ENCODE results near the gene MAST4.

MAST4 gene

DNA sequence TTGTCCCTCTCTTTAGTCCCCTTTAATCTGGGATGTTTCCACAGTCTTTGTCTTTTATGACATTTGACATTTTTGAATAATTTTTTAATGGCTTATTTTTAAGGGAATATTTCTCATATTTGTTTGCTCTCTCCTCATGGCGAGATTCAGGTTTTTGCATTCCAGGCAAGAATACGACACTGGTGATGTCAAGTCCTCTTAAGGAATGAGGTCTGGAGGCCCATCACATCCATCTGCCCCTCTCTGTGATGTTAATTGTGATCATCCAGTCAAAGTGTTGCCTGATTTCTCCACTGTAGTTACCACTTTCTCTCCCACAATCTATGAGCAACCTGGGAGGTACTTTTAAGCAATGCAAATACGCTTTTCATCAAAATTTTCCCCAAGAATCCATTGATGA lies 193.2 kb downstream of the MAST4 start:
- Histone ChIP-seq H3K9me3 (ENCODE audit: control insufficient read depth in 5 of 5, low read length in 5 of 5) (no peaks in the 10 kb centered on the region), H3K9ac (ENCODE audit: low read length in 5 of 5) (no peak overlapping the region), H3K4me3 (ENCODE audit: low read depth in 1 of 5, low read length in 5 of 5) (no peak overlapping the region), H3K27me3 (ENCODE audit: control insufficient read depth in 5 of 5, insufficient read depth in 4 of 5, low read length in 5 of 5) (no peaks in the 10 kb centered on the region), H3K27ac (ENCODE audit: low read depth, low read length) (no peak overlapping the region), H3K4me1 (ENCODE audit: control insufficient read depth in 5 of 5, insufficient read depth in 5 of 5, low read length in 5 of 5) (no peaks in the 10 kb centered on the region), H3K36me3 (ENCODE audit: control insufficient read depth in 5 of 5, insufficient read depth in 5 of 5, low read length in 5 of 5) (peaks cover 0 to 14% (median 0%) of the 10 kb centered on the region in 5 donors)

DNA sequence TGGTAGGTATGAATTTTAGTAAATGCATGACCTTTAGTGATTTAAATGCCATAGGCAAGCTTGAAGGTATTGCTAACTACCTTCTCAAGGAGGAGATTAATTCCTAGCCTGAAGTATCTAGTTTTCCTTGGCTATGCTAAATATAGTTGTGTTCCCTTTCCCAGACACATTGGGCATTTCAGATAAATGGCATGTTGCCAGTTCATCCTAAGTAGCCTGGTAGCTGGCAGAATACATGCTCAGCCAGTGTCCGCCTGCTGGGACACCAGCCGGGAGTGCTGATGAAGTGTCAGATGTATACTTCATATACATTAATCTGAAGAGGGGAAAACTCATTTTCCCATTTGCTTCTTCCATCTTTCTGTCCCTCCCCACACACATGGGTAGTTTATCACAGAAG lies 196.9 kb downstream of the MAST4 start:
- H3K4me3 ChIP-seq (ENCODE audit: low read depth in 1 of 5, low read length in 5 of 5) = no peak overlapping the region
- peaks cover 0 to 14% (median 0%) of the 10 kb centered on the region in 5 donors for H3K36me3 ChIP-seq (ENCODE audit: control insufficient read depth in 5 of 5, insufficient read depth in 5 of 5, low read length in 5 of 5)
- no peak overlapping the region for H3K9ac ChIP-seq (ENCODE audit: low read length in 5 of 5)
- no peaks in the 10 kb centered on the region for H3K4me1 ChIP-seq (ENCODE audit: control insufficient read depth in 5 of 5, insufficient read depth in 5 of 5, low read length in 5 of 5)
- H3K27ac ChIP-seq (ENCODE audit: low read depth, low read length) = no peak overlapping the region
- H3K9me3 ChIP-seq (ENCODE audit: control insufficient read depth in 5 of 5, low read length in 5 of 5) = no peaks in the 10 kb centered on the region
- no peaks in the 10 kb centered on the region for H3K27me3 ChIP-seq (ENCODE audit: control insufficient read depth in 5 of 5, insufficient read depth in 4 of 5, low read length in 5 of 5)

DNA sequence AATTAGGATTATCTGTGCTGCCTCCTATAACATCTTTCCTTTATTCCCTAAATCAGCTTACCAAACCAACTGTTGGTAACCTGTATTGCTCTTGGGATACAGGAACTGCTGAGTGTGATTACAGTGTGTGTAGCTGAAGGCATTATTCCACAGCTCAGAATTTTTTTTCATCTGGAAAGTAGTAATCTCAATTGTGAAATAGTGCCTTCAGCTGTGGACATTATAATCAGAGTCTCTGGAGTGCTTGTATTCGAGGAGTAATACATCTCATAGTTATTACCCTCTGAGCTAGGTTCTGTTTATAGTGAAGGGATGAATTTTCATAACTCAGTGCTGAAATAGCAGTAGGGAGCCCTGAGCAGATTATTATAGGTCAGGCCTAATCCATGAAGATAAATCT lies 199.5 kb downstream of the MAST4 start:
- Histone ChIP-seq H3K36me3 (ENCODE audit: control insufficient read depth in 5 of 5, insufficient read depth in 5 of 5, low read length in 5 of 5) (peaks cover 0 to 4% (median 0%) of the 10 kb centered on the region in 5 donors), H3K4me1 (ENCODE audit: control insufficient read depth in 5 of 5, insufficient read depth in 5 of 5, low read length in 5 of 5) (no peaks in the 10 kb centered on the region), H3K4me3 (ENCODE audit: low read depth in 1 of 5, low read length in 5 of 5) (no peak overlapping the region), H3K9me3 (ENCODE audit: control insufficient read depth in 5 of 5, low read length in 5 of 5) (no peaks in the 10 kb centered on the region), H3K27me3 (ENCODE audit: control insufficient read depth in 5 of 5, insufficient read depth in 4 of 5, low read length in 5 of 5) (no peaks in the 10 kb centered on the region), H3K27ac (ENCODE audit: low read depth, low read length) (no peak overlapping the region), H3K9ac (ENCODE audit: low read length in 5 of 5) (no peak overlapping the region)

DNA sequence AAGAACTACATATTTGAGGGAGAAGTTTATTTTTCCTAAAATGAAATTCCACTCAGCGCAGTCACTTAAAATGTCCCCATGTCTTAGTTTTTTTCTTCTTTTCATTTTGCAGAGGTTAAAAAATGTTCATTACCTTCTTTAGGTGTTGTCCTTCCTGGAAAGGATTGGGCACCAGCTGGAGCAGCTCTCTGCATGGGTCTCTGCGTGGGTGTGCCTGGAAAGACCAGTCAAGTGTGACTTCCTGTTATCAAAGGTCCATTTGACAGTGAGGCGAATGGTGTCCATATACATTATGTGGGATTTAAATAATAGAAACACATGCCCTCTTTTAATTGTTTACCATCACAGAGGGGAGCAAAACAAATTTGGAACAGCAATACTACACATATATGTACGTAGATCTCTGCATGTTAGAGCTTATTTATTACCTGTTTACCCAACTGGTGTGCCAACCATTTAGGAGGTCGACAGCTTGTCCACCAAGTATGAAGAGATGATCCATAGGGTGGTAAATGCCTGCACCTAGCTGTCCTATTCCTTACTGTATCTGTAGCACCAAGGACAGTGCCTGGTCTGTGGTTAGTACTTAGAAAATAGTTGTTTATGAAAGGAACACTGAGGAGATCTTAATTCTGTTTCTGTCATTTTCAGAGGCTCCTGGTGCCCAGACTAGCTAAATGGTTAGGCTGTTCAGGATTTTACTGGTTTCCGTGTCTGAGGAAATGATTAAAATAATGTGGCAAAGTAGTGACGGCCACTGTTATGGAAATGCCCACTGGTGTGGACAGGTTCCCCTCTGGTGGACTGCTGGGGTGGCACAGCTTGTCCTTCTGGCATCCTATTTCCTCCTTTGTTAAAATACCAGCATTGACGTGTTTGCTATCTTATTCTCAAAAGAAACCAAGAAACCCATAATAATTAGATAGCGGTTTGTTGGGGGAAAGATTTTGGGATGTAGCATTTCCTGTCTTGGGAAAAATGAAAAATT lies 200.4 kb downstream of the MAST4 start:
- Histone ChIP-seq H3K27ac (ENCODE audit: low read depth, low read length) (no peak overlapping the region), H3K36me3 (ENCODE audit: control insufficient read depth in 5 of 5, insufficient read depth in 5 of 5, low read length in 5 of 5) (peaks cover 0 to 4% (median 0%) of the 10 kb centered on the region in 5 donors), H3K4me3 (ENCODE audit: low read depth in 1 of 5, low read length in 5 of 5) (no peak overlapping the region)

DNA sequence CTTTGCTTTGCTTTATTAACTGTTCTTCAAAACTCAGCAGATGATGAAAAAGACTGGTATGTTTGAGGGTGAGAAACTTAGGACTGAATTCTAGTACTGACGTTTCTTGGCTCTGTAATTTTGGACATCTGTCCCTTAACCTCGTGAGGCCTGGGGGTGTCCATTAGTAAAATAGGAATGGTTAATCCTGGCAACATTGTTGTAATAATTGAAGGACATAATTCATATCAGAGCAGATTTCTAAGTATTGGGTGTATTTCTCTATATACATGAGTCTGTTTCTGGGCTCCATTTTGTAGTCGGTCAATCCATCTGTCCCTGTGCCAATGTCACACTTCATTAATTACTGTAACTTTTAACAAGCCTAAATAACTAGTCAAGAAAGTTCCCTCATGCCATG lies 206.7 kb downstream of the MAST4 start:
- Histone ChIP-seq H3K9ac (ENCODE audit: low read length in 5 of 5) (no peak overlapping the region), H3K4me1 (ENCODE audit: control insufficient read depth in 5 of 5, insufficient read depth in 5 of 5, low read length in 5 of 5) (peaks cover 1 to 5% (median 3%) of the 10 kb centered on the region in 5 donors), H3K27me3 (ENCODE audit: control insufficient read depth in 5 of 5, insufficient read depth in 4 of 5, low read length in 5 of 5) (no peaks in the 10 kb centered on the region), H3K36me3 (ENCODE audit: control insufficient read depth in 5 of 5, insufficient read depth in 5 of 5, low read length in 5 of 5) (no peaks in the 10 kb centered on the region), H3K9me3 (ENCODE audit: control insufficient read depth in 5 of 5, low read length in 5 of 5) (no peaks in the 10 kb centered on the region), H3K4me3 (ENCODE audit: low read depth in 1 of 5, low read length in 5 of 5) (no peak overlapping the region), H3K27ac (ENCODE audit: low read depth, low read length) (no peak overlapping the region)

More for the DNA sequence above, 200.4 kb downstream of the MAST4 start:
- Histone ChIP-seq H3K4me1 (ENCODE audit: control insufficient read depth in 5 of 5, insufficient read depth in 5 of 5, low read length in 5 of 5) (no peaks in the 10 kb centered on the region), H3K9ac (ENCODE audit: low read length in 5 of 5) (no peak overlapping the region), H3K9me3 (ENCODE audit: control insufficient read depth in 5 of 5, low read length in 5 of 5) (no peaks in the 10 kb centered on the region), H3K27me3 (ENCODE audit: control insufficient read depth in 5 of 5, insufficient read depth in 4 of 5, low read length in 5 of 5) (no peaks in the 10 kb centered on the region)

DNA sequence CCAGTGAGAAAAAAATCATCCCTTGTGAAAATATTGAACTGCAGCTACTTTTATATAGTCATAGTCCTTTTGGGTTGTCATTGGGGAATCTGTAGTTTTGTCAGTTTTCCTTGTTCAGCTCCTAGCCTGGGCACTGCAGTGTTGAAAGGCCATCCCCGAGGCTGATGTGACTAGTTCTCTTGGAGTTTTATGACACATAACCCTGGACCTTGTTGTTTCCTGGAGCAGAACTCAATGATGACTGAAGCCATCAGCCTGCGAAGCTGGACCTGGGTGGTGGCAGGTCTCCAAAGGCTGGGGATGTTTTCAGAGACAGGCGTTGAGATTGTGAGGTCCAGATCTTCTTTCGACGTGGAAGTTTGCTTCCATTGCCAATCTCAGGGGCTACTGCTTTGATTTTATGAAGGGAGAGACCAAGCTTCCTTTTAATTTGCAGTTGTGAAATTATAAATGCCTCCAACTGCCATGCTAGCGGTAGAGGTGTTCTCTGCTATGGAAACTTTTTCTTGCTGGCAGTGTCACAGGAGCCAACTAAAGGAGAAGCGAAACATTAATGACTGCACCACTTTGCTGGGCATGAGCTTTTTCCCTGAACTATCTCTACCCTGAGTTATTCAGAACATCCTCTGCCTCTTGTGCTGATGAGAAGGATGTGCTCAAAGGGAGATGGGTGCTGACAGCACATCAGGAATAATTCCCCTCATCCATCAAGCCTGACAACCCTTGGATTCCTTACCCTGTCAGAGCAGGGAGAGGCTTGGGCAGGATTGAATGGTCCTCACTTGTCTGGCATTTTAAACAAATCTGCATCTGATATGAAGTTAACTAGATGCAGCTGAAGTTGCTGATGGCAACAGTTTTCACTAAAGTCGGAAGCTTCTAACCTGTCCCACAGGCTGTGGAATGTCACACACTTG lies 209.6 kb downstream of the MAST4 start:
- no peaks in the 10 kb centered on the region for H3K9me3 ChIP-seq (ENCODE audit: control insufficient read depth in 5 of 5, low read length in 5 of 5)
- no peaks in the 10 kb centered on the region for H3K27me3 ChIP-seq (ENCODE audit: control insufficient read depth in 5 of 5, insufficient read depth in 4 of 5, low read length in 5 of 5)
- no peak overlapping the region for H3K4me3 ChIP-seq (ENCODE audit: low read depth in 1 of 5, low read length in 5 of 5)
- no peaks in the 10 kb centered on the region for H3K36me3 ChIP-seq (ENCODE audit: control insufficient read depth in 5 of 5, insufficient read depth in 5 of 5, low read length in 5 of 5)
- H3K27ac ChIP-seq (ENCODE audit: low read depth, low read length) = no peak overlapping the region
- H3K4me1 ChIP-seq (ENCODE audit: control insufficient read depth in 5 of 5, insufficient read depth in 5 of 5, low read length in 5 of 5) = peaks cover 1 to 7% (median 3%) of the 10 kb centered on the region in 5 donors
- no peak overlapping the region for H3K9ac ChIP-seq (ENCODE audit: low read length in 5 of 5)

DNA sequence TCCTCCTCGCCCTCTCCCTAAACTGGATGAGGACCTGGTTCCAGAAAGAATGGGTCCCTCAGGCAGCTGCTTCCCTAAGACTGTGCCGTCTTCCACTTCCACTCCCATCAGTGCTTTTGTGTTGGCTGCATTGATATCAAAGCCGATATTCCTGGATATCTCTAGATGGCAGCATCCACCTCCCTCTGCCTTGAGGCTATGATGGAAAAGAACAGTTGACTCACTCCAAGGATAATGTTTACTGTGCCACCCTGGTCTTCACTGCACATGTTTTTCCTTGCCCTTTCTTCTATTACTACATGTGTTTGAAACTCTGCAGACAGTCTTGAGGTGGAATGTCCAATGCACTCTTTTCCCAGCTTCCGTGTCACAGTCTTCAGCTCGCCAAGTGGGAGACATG lies 211.6 kb downstream of the MAST4 start:
- no peak overlapping the region for H3K27ac ChIP-seq (ENCODE audit: low read depth, low read length)
- H3K27me3 ChIP-seq (ENCODE audit: control insufficient read depth in 5 of 5, insufficient read depth in 4 of 5, low read length in 5 of 5) = no peaks in the 10 kb centered on the region

DNA sequence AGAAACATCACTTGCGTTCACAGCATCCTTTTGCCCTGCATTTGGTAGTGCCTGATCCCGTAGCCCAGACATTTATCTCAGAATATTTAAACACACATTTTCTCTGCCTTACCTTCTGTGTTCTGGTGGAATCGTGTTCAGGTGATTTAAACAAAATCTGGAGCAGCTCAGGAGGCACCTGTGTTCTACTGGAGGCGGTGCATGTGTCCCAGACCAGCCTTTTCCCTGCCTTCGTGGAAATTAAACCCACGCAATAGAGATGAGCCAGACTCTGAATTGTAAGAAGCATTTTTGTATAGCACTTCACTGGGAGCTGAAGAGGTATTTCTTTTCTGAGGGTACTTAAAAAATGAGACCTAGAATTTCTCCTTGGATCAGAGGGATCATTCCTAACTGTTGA lies 212.5 kb downstream of the MAST4 start:
- Histone ChIP-seq H3K27ac (ENCODE audit: low read depth, low read length) (no peak overlapping the region), H3K27me3 (ENCODE audit: control insufficient read depth in 5 of 5, insufficient read depth in 4 of 5, low read length in 5 of 5) (no peaks in the 10 kb centered on the region), H3K4me3 (ENCODE audit: low read depth in 1 of 5, low read length in 5 of 5) (no peak overlapping the region), H3K4me1 (ENCODE audit: control insufficient read depth in 5 of 5, insufficient read depth in 5 of 5, low read length in 5 of 5) (peaks cover 1 to 7% (median 3%) of the 10 kb centered on the region in 5 donors), H3K36me3 (ENCODE audit: control insufficient read depth in 5 of 5, insufficient read depth in 5 of 5, low read length in 5 of 5) (no peaks in the 10 kb centered on the region), H3K9me3 (ENCODE audit: control insufficient read depth in 5 of 5, low read length in 5 of 5) (no peaks in the 10 kb centered on the region), H3K9ac (ENCODE audit: low read length in 5 of 5) (no peak overlapping the region)

More for the DNA sequence above, 211.6 kb downstream of the MAST4 start:
- H3K9ac ChIP-seq (ENCODE audit: low read length in 5 of 5) = no peak overlapping the region
- H3K36me3 ChIP-seq (ENCODE audit: control insufficient read depth in 5 of 5, insufficient read depth in 5 of 5, low read length in 5 of 5) = no peaks in the 10 kb centered on the region
- no peaks in the 10 kb centered on the region for H3K9me3 ChIP-seq (ENCODE audit: control insufficient read depth in 5 of 5, low read length in 5 of 5)
- no peak overlapping the region for H3K4me3 ChIP-seq (ENCODE audit: low read depth in 1 of 5, low read length in 5 of 5)
- peaks cover 1 to 7% (median 3%) of the 10 kb centered on the region in 5 donors for H3K4me1 ChIP-seq (ENCODE audit: control insufficient read depth in 5 of 5, insufficient read depth in 5 of 5, low read length in 5 of 5)

DNA sequence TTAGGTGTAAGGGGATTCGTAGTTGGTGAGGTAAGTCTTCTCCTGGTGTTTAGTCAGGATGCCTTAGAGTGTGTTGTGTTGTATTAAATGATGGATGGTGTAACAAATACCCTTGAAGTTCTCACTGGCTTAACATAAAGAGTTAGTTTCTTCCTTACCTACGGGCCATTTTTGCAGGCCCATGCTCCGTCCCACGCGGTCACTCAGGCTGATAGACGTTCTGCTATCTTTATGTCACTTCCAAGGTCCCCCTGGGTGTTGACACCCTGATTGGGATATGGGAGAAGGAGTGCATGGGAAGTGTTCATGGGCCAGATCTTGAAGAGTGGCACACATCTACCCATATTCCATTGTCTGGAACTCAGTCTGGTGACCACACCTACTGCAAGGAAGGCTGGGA lies 214.0 kb downstream of the MAST4 start:
- H3K4me3 ChIP-seq (ENCODE audit: low read depth in 1 of 5, low read length in 5 of 5) = no peak overlapping the region
- H3K27me3 ChIP-seq (ENCODE audit: control insufficient read depth in 5 of 5, insufficient read depth in 4 of 5, low read length in 5 of 5) = no peaks in the 10 kb centered on the region
- no peak overlapping the region for H3K9ac ChIP-seq (ENCODE audit: low read length in 5 of 5)
- H3K9me3 ChIP-seq (ENCODE audit: control insufficient read depth in 5 of 5, low read length in 5 of 5) = no peaks in the 10 kb centered on the region
- peaks cover 1 to 7% (median 3%) of the 10 kb centered on the region in 5 donors for H3K4me1 ChIP-seq (ENCODE audit: control insufficient read depth in 5 of 5, insufficient read depth in 5 of 5, low read length in 5 of 5)
- H3K27ac ChIP-seq (ENCODE audit: low read depth, low read length) = no peak overlapping the region
- no peaks in the 10 kb centered on the region for H3K36me3 ChIP-seq (ENCODE audit: control insufficient read depth in 5 of 5, insufficient read depth in 5 of 5, low read length in 5 of 5)
